Measurements from ENCODE around the gene AGGF1.
"Not testable (repeated sequence)": the region's sequence is repeated elsewhere in the genome, so short reads cannot be mapped to it uniquely, and the experiment has no call there.

The AGGF1 gene

DNA sequence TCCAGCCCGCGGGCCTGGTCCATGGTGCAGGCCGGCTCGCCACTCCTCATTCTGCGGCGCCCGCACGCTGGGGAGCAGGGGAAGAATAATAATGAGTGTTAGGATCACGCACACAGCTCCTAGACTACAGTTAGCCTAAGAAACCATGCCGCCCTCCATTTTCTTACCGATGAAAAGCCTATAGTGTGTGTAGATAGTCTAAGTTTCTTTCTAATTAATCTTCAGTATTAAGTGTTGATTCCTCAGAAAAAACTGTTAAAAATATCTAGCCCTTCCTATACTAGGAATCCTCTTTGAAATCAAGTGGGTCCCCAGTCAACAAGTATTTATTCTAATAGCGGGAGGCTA is 47.6 kb downstream of the AGGF1 start:
- no peak for DNase-seq (ENCODE audit: low read depth)
- TF ChIP-seq, protein P1, sequence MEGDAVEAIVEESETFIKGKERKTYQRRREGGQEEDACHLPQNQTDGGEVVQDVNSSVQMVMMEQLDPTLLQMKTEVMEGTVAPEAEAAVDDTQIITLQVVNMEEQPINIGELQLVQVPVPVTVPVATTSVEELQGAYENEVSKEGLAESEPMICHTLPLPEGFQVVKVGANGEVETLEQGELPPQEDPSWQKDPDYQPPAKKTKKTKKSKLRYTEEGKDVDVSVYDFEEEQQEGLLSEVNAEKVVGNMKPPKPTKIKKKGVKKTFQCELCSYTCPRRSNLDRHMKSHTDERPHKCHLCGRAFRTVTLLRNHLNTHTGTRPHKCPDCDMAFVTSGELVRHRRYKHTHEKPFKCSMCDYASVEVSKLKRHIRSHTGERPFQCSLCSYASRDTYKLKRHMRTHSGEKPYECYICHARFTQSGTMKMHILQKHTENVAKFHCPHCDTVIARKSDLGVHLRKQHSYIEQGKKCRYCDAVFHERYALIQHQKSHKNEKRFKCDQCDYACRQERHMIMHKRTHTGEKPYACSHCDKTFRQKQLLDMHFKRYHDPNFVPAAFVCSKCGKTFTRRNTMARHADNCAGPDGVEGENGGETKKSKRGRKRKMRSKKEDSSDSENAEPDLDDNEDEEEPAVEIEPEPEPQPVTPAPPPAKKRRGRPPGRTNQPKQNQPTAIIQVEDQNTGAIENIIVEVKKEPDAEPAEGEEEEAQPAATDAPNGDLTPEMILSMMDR (conservative IDR thresholded peaks at IDR 0.05; ENCODE audit: low read length): no peak
- no peak overlapping the region for H3K4me3 ChIP-seq (ENCODE audit: low read length)

DNA sequence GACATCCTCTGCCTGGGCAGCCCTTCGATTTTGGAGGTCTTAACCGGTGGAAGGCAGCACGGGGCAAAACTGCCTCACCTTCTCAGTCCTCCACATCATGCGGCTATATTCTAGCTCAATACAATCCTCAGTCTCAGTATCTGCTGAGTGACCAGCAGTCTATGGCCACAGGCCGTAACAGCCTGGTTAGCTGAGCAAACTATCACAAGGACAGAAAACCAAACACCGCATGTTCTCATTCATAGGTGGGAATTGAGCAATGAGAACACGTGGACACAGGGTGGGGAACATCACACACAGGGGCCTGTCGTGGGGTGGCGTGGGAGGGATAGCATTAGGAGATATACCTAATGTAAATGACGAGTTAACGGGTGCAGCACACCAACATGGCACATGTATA is 50.3 kb downstream of the AGGF1 start:
- H3K4me3 ChIP-seq (ENCODE audit: low read length); DNase-seq (ENCODE audit: low read depth): not testable (repeated sequence)

DNA sequence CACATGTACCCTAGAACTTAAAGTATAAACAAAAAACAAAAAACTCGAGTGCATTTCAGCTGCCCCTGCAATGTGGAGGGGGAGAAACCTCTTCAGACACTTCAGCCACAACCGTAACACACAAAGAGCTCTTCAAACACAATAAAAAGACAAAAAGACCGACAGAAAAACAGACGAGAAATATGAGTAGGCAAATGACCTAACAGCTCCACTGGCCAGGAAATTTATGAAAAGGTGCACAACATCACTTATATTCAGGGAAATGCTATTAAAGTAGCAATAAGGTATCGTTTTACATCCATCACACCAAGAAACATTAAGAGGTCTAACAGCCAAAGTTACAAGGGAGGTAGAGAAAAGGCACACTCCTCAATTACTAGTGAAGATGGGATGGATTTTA is 50.7 kb downstream of the AGGF1 start:
- DNase-seq (ENCODE audit: low read depth): no peak
- TF ChIP-seq, protein P1 (conservative IDR thresholded peaks at IDR 0.05; ENCODE audit: low read length): no peak
- no peak overlapping the region for H3K4me3 ChIP-seq (ENCODE audit: low read length)

DNA sequence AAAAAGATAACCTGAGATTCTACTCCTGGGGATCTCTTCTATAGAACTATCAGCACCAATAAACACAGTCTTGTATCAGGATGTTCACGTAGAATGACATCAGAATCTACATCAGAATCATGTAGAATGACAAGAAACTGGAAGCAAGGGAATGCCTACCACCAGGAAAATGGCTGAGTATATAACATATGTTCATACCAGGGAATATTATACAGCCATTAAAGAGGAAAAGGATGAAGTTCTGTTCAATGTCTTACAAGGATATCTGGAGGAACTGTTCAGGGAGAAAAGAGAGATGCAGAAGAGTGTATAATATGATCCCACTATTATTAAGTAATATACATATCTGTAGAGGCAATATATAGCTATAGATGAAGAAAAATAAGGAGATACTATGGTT is 52.1 kb downstream of the AGGF1 start:
- TF ChIP-seq, protein P1 (conservative IDR thresholded peaks at IDR 0.05; ENCODE audit: low read length): no peak
- H3K4me3 ChIP-seq (ENCODE audit: low read length): no peak overlapping the region
- no peak for DNase-seq (ENCODE audit: low read depth)

DNA sequence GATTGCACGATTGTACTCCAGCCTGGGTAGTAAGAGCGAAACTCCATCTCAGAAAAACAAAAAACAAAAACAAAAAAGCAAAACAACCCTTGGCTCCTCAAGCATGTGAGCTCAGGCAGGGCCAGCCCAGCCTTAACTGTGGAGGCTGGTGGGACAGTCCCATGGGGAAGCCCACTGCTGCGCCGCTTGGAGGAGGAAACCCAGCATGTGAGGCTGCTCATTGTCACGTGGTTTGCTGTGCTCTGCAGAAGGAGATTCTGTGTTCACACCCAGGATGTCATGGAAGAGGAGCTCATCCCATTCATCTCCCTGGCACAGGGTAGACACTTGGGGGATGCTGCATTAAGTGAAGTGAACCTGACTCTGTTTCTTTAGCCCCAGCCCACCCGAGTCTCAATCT is 52.9 kb downstream of the AGGF1 start:
- no peak for DNase-seq (ENCODE audit: low read depth)
- TF ChIP-seq, protein P1 (conservative IDR thresholded peaks at IDR 0.05; ENCODE audit: low read length): no peak

DNA sequence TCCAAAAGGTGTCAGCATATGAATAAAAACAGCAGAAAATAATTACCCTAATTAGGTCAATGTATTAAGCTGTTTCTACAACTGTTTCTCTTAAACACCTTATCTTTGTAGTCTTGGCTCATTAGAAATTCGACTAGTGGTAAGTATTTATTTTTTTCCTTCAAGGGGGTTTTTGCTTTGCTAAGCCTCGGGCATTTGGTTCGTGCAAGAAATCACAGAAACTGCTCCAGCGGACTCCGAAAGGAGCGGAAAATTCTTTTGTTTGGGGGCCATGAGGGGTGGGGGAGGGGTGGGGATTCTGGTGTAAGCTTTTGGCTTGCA is 56.1 kb downstream of the AGGF1 start:
- DNase-seq (ENCODE audit: low read depth): no peak
- peak overlapping the region; percentile 76 for H3K4me3 ChIP-seq (ENCODE audit: low read length)
- TF ChIP-seq, protein P1 (conservative IDR thresholded peaks at IDR 0.05; ENCODE audit: low read length): no peak

More for the DNA sequence above, 52.9 kb downstream of the AGGF1 start:
- H3K4me3 ChIP-seq (ENCODE audit: low read length): no peak overlapping the region

DNA sequence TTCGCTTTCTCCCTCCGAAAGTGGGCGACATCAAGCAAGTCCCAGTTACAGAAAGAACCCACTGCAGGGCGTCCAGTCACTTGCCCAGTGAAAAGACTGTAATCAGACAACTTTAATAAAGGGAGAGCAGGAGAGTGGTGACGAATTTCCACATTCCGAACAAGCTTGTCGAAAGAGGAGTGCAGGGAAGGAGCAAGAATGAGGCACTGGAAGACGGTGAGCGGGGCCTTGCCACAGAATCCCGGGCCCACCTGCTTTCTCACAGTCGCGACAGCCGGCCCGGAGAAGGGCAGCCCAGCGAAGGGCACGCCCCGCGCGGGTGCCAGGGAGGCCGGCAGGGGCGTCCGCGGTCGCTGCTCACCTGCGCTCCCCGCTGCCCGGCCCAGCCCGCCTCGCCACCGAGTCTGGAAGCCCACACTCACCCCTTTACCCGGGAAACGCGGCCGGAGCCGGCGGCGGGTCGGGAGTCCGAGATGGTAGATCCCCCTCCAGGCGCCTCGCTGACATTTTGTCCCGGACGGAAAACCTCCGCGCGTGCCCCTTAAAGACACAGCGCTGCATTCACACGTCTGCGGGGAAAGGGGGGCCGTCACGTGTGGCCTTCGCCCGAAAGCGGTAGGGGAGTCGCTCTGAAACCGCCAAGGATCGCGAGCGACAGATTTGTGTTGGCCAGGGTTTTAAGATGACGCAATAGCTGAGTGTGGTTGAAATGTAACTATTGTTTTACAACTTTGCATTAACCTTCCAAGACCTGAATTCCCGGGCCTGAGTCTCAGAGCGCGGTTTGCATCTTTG is 56.7 kb downstream of the AGGF1 start, which contains the start of gene ZBED3:
Gene ZBED3, minus strand, starts transcription at position 597 of the 795 bp plus-strand sequence. CDS start 9,407 bp downstream, outside the sequence.
- peak; percentile 71 for DNase-seq (ENCODE audit: low read depth)
- TF ChIP-seq, protein P1 (conservative IDR thresholded peaks at IDR 0.05; ENCODE audit: low read length): peak; percentile 28
- peak within 1 kb of the TSS; percentile 76 for H3K4me3 ChIP-seq (ENCODE audit: low read length)

All from AG10803 (cell line).